ENCODE results near the gene FAM241A. TPM values are rescaled to one million over a fixed set of nuclear protein-coding genes. Genes with fewer than 3 reads are reported as not detected.
A peak's percentile ranks its signal among the peaks of the same experiment; 100 is the strongest.
"Not testable (repeated sequence)": the region's sequence is repeated elsewhere in the genome, so short reads cannot be mapped to it uniquely, and the experiment has no call there.

The FAM241A gene
- total and polyA plus RNA-seq, 8 donors, result 0.58 to 8.4 (median 3.1) TPM; not detected in 1

DNA sequence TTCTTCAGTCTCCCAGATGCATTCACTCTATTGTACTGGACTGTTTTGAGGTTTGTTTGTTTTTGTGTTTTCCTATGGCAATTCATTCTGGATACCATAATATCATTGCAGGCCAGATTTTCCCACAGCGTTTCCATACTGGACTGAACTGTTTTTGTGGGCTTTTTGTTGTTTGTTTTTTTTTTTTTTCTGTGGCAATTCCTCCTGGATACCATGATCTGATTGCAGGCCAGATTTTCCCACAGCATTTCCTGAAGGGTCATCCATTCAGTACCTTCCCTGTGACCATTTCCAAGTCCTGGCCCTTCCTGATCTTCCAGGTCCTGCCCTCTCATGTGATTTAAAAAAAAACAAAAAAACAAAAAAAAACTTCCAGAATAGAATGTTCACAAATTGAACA lies 33.9 kb upstream of the FAM241A start:
- peaks cover 0 to 43% (median 7%) of the 10 kb centered on the region in 4 donors for H3K4me1 ChIP-seq
- 72 to 93% (median 84%) methylated on average over 1 of the region's 1 CpG for WGBS, 5 donors
- H3K27me3 ChIP-seq, result no peaks in the 10 kb centered on the region
- H3K27ac ChIP-seq, result peak overlapping the region in 2 of 5 donors; percentile 76 to 77
- TF ChIP-seq EP300 (IDR thresholded peaks at IDR 0.05), result no peak
- no peak overlapping the region for H3K4me3 ChIP-seq
- H3K9me3 ChIP-seq, result no peaks in the 10 kb centered on the region
- intact Hi-C loops (cut with DNase I; ENCODE audit: low total_unique reads), result no loop called here
- no peaks in the 10 kb centered on the region for H3K36me3 ChIP-seq
- DNase-seq, result no peak

DNA sequence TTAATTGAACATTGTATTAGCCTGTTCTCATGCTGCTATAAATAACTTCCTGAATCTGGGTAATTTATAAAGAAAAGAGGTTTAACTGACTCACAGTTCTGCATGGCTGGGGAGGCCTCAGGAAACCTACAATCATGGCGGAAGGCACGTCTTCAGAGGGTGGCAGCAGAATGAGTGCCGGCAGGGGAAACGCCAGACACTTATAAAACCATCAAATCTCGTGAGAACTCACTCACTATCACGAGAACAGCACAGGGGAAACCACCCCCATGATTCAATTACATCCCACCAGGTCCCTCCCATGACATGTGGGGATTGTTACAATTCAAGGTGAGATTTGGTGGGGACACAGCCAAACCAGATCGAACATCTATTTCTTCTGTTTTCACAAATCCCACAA lies 33.2 kb upstream of the FAM241A start:
- WGBS, 5 donors, result 91 to 97% (median 94%) methylated on average over 7 of the region's 7 CpGs
- Histone ChIP-seq H3K27ac (peak overlapping the region; percentile 71 to 81 (median 77)), H3K4me1 (peaks cover 0 to 43% (median 7%) of the 10 kb centered on the region in 4 donors)
- H3K4me3 ChIP-seq; DNase-seq; H3K36me3 ChIP-seq; intact Hi-C loops (cut with DNase I; ENCODE audit: low total_unique reads); H3K27me3 ChIP-seq; H3K9me3 ChIP-seq: not testable (repeated sequence)

DNA sequence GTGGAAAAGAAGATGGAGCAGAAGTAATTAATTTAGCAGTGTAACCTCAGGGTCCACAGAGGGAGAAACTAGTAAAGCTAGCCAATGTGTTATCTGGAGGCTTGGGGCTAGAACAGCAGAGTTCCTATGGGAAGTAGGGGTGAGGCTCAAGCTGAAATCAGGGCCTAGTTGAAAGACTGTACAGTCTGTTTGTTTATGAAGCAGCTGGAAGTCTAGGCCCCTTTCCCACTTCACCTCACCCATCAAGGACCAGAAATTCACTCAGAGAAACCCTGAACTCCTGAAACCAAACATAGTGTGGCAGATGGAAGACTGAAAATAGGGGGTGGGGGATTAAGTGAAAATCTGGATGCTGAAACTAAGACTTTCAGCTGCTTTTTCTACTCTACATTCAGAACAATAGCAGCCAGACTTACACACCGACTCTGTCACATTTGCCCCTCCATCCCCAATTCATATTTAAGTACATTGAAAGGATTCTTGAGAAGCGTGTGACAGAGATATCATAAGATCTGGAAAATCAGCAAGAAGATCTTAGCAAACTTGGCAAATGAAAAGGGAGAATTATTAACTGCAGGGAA lies 32.6 kb upstream of the FAM241A start:
- H3K9me3 ChIP-seq, result no peaks in the 10 kb centered on the region
- WGBS, 5 donors, result 33 to 55% (median 39%) methylated on average over 2 of the region's 2 CpGs
- no peaks in the 10 kb centered on the region for H3K27me3 ChIP-seq
- H3K27ac ChIP-seq, result peak overlapping the region; percentile 71 to 79 (median 76)
- DNase-seq, result peak in 1 of 2 donors; percentile 51
- no peak overlapping the region for H3K4me3 ChIP-seq
- H3K36me3 ChIP-seq, result no peaks in the 10 kb centered on the region
- TF ChIP-seq POLR2AphosphoS5 (IDR thresholded peaks at IDR 0.05) (no peak), POLR2A (IDR thresholded peaks at IDR 0.05) (no peak), EP300 (IDR thresholded peaks at IDR 0.05) (no peak)
- TF ChIP-seq, protein P1, sequence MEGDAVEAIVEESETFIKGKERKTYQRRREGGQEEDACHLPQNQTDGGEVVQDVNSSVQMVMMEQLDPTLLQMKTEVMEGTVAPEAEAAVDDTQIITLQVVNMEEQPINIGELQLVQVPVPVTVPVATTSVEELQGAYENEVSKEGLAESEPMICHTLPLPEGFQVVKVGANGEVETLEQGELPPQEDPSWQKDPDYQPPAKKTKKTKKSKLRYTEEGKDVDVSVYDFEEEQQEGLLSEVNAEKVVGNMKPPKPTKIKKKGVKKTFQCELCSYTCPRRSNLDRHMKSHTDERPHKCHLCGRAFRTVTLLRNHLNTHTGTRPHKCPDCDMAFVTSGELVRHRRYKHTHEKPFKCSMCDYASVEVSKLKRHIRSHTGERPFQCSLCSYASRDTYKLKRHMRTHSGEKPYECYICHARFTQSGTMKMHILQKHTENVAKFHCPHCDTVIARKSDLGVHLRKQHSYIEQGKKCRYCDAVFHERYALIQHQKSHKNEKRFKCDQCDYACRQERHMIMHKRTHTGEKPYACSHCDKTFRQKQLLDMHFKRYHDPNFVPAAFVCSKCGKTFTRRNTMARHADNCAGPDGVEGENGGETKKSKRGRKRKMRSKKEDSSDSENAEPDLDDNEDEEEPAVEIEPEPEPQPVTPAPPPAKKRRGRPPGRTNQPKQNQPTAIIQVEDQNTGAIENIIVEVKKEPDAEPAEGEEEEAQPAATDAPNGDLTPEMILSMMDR (IDR thresholded peaks at IDR 0.05), result no peak
- H3K4me1 ChIP-seq, result peaks cover 0 to 43% (median 7%) of the 10 kb centered on the region in 4 donors
- intact Hi-C loops (cut with DNase I; ENCODE audit: low total_unique reads), result no loop called here

DNA sequence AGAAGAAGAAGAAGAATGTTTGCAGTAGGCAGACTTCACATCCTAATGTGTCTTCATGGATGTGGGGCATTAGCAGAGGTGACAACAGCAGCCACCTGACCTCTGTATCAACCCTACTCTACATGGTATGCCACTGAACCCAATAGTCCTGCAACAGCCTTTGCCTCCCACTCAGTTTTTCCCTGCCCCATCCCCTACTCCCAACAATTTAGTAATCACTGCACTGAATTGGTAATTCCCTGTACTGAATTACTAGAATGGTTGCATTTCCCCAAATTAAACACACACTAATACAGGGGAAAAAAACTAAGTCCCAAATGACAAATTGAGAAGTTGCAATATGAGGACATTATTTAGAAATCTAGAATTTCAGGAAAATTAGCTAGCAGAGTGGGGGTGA lies 31.4 kb upstream of the FAM241A start:
- peaks cover 0 to 41% (median 7%) of the 10 kb centered on the region in 4 donors for H3K4me1 ChIP-seq
- H3K4me3 ChIP-seq, result no peak overlapping the region
- intact Hi-C loops (cut with DNase I; ENCODE audit: low total_unique reads), result no loop called here
- H3K27ac ChIP-seq, result peak overlapping the region; percentile 55 to 79 (median 77)
- no peaks in the 10 kb centered on the region for H3K36me3 ChIP-seq
- no peaks in the 10 kb centered on the region for H3K9me3 ChIP-seq
- DNase-seq, result no peak
- TF ChIP-seq POLR2AphosphoS5 (IDR thresholded peaks at IDR 0.05) (no peak), EP300 (IDR thresholded peaks at IDR 0.05) (no peak), POLR2A (IDR thresholded peaks at IDR 0.05) (no peak)
- TF ChIP-seq, protein P1 (IDR thresholded peaks at IDR 0.05), result no peak
- no peaks in the 10 kb centered on the region for H3K27me3 ChIP-seq

DNA sequence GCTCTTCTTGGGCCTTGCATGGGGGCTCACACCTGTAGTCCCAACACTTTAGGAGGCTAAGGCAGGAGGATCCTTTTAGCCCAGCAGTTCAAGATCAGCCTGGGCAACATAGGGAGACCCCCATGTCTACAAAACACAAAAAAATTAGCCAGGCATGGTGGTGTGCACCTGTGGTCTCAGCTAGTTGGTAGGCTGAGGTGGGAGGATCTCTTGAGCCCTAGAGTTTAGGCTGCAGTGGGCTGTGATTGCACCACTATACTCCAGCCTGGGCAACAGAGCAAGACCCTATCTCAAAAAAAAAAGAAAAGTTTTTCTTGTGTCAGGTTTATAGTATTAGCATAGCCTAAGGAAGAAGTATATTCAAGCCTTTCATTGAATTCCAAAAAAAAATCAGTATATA lies 30.8 kb upstream of the FAM241A start:
- Histone ChIP-seq H3K36me3 (no peaks in the 10 kb centered on the region), H3K27ac (peak overlapping the region in 4 of 5 donors; percentile 34 to 79 (median 66)), H3K4me3 (no peak overlapping the region), H3K4me1 (peaks cover 0 to 35% (median 4%) of the 10 kb centered on the region in 4 donors), H3K27me3 (no peaks in the 10 kb centered on the region), H3K9me3 (no peaks in the 10 kb centered on the region)
- no peak for DNase-seq
- no peak for TF ChIP-seq POLR2A (IDR thresholded peaks at IDR 0.05)
- intact Hi-C loops (cut with DNase I; ENCODE audit: low total_unique reads), result no loop called here

DNA sequence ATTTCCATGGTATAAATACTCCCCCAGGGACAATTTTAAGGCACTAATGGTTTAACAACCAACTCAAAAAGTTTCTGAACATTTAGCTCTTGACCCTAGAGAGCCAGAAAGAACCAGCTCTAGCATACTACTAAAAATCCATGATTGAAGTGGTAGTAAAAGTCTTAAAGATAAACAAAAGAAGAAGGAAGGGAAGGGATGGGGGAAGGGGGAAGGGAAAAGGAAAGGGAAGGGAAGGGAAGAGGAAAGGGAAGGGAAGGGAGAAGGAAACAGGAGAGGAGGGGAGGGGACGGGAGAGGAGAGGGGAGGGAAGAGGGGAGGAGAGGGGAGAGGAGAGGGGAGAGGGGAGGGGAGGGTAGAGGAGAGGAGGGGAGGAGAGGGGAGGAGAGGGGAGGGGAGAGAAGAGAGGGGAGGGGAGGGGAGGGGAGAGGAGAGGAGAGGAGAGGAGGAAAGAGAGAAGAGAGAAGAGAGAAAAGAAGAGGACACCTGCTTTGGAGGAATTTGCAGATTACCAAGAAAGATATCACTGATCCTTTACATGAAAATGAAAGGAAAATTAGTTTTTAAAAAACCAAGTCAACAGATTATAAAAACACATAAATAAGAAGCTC lies 26.4 kb upstream of the FAM241A start:
- Histone ChIP-seq H3K27me3 (no peaks in the 10 kb centered on the region), H3K4me1 (peaks cover 0 to 9% (median under 1%) of the 10 kb centered on the region in 4 donors), H3K27ac (no peak overlapping the region), H3K4me3 (no peak overlapping the region), H3K36me3 (no peaks in the 10 kb centered on the region), H3K9me3 (no peaks in the 10 kb centered on the region)
- intact Hi-C loops (cut with DNase I; ENCODE audit: low total_unique reads), result no loop called here
- 79% methylated on average over 1 of the region's 1 CpG; no CpG with 5 or more reads in 4 of the 5 donors for WGBS, 5 donors
- TF ChIP-seq POLR2A (IDR thresholded peaks at IDR 0.05) (no peak), EP300 (IDR thresholded peaks at IDR 0.05) (no peak)
- no peak for DNase-seq
